ENCODE measurements around the gene CAV2. TPM values are rescaled to one million over a fixed set of nuclear protein-coding genes. Genes with fewer than 3 reads are reported as not detected.

Gene CAV2
- total and polyA plus RNA-seq, 8 donors = 15.0 to 27.6 (median 25.7) TPM

GRCh38 chr7:116455009-116455408 is 44.5 kb upstream of the CAV2 start:
- no peak overlapping the region for H3K27ac ChIP-seq
- no peaks in the 10 kb centered on the region for H3K36me3 ChIP-seq
- DNase-seq = no peak
- no peak for TF ChIP-seq CTCF (IDR thresholded peaks at IDR 0.05)
- no peak for FAIRE-seq
- no peak overlapping the region for H3K4me3 ChIP-seq
- H3K9me3 ChIP-seq = no peaks in the 10 kb centered on the region
- no peak for ATAC-seq
- H3K4me1 ChIP-seq = no peaks in the 10 kb centered on the region
- WGBS, 2 donors = 88 to 99% methylated on average over 2 of the region's 2 CpGs
- intact Hi-C loops (cut with DNase I) = no loop called here
- H3K27me3 ChIP-seq = no peaks in the 10 kb centered on the region

GRCh38 chr7:116455499-116455898 is 44.0 kb upstream of the CAV2 start:
- Histone ChIP-seq H3K4me1 (no peaks in the 10 kb centered on the region), H3K9me3 (no peaks in the 10 kb centered on the region), H3K27ac (no peak overlapping the region), H3K27me3 (no peaks in the 10 kb centered on the region), H3K4me3 (no peak overlapping the region), H3K36me3 (no peaks in the 10 kb centered on the region)
- DNase-seq (no peak), FAIRE-seq (no peak), ATAC-seq (no peak)
- TF ChIP-seq CTCF (IDR thresholded peaks at IDR 0.05) = no peak
- intact Hi-C loops (cut with DNase I) = no loop called here
- 91 to 98% methylated on average over 1 of the region's 1 CpG for WGBS, 2 donors

GRCh38 chr7:116461500-116461899 is 38.0 kb upstream of the CAV2 start:
- FAIRE-seq (no peak), ATAC-seq (no peak), DNase-seq (no peak)
- Histone ChIP-seq H3K4me3 (no peak overlapping the region), H3K4me1 (no peaks in the 10 kb centered on the region), H3K9me3 (no peaks in the 10 kb centered on the region), H3K36me3 (no peaks in the 10 kb centered on the region), H3K27me3 (no peaks in the 10 kb centered on the region), H3K27ac (no peak overlapping the region)
- intact Hi-C loops (cut with DNase I) = no loop called here
- no peak for TF ChIP-seq CTCF (IDR thresholded peaks at IDR 0.05)

- H3K4me1 ChIP-seq = no peaks in the 10 kb centered on the region
- no peak for TF ChIP-seq CTCF (IDR thresholded peaks at IDR 0.05)
- no peaks in the 10 kb centered on the region for H3K9me3 ChIP-seq
- no peaks in the 10 kb centered on the region for H3K27me3 ChIP-seq
- no peak overlapping the region for H3K4me3 ChIP-seq
- FAIRE-seq = no peak
- WGBS, 2 donors = 92 to 100% methylated on average over 4 of the region's 4 CpGs
- ATAC-seq = no peak
- no peak for DNase-seq
- H3K36me3 ChIP-seq = no peaks in the 10 kb centered on the region
- intact Hi-C loops (cut with DNase I) = no loop called here
- H3K27ac ChIP-seq = no peak overlapping the region
These were observed 35.6 kb upstream of the CAV2 start for GRCh38 chr7:116463956-116464355.

GRCh38 chr7:116464375-116464774 is 35.2 kb upstream of the CAV2 start:
- Histone ChIP-seq H3K27me3 (no peaks in the 10 kb centered on the region), H3K27ac (no peak overlapping the region), H3K4me3 (no peak overlapping the region), H3K36me3 (no peaks in the 10 kb centered on the region), H3K4me1 (no peaks in the 10 kb centered on the region), H3K9me3 (no peaks in the 10 kb centered on the region)
- WGBS, 2 donors = 88% methylated on average over 4 of the region's 4 CpGs
- DNase-seq = no peak
- no peak for TF ChIP-seq CTCF (IDR thresholded peaks at IDR 0.05)
- intact Hi-C loops (cut with DNase I) = no loop called here
- ATAC-seq = no peak
- FAIRE-seq = no peak

Measured in pancreas (tissue), 10 donors.